IPS-15b (cell line): ENCODE data around the gene ADH4.

Experiments used
- H3K27me3 ChIP-seq: one replicate; pipeline ENCODE4 v1.6.1; 2013; ENCODE audit warnings: low read length; ENCODE audit not compliant: control insufficient read depth, insufficient read depth
- H3K36me3 ChIP-seq: one replicate; pipeline ENCODE4 v1.6.1; 2013; ENCODE audit warnings: low read length; ENCODE audit not compliant: control insufficient read depth, insufficient read depth
- H3K4me1 ChIP-seq: one replicate; pipeline ENCODE4 v1.6.1; 2013; ENCODE audit warnings: mild to moderate bottlenecking, low read length; ENCODE audit not compliant: control insufficient read depth, insufficient read depth
- H3K4me3 ChIP-seq: one replicate; pipeline ENCODE4 v1.5.1; 2013; ENCODE audit warnings: low read depth, low read length
- H3K9ac ChIP-seq: one replicate; pipeline ENCODE4 v1.6.1; 2013; ENCODE audit warnings: low read depth, mild to moderate bottlenecking, low read length
- H3K9me3 ChIP-seq: one replicate; pipeline ENCODE4 v1.6.1; 2013; ENCODE audit warnings: mild to moderate bottlenecking, low read length; ENCODE audit not compliant: control insufficient read depth, insufficient read depth

ADH4 gene

GRCh38 chr4:99077177-99077576 is 66.9 kb downstream of the ADH4 start:
- no peak overlapping the region for H3K9ac ChIP-seq
- H3K4me3 ChIP-seq = no peak overlapping the region
- H3K27me3 ChIP-seq = no peaks in the 10 kb centered on the region
- peaks cover 28% of the 10 kb centered on the region for H3K36me3 ChIP-seq
- H3K9me3 ChIP-seq = no peaks in the 10 kb centered on the region
- H3K4me1 ChIP-seq = no peaks in the 10 kb centered on the region

- Histone ChIP-seq H3K36me3 (peaks cover 34% of the 10 kb centered on the region), H3K9me3 (no peaks in the 10 kb centered on the region), H3K4me3 (no peak overlapping the region), H3K4me1 (no peaks in the 10 kb centered on the region), H3K9ac (no peak overlapping the region), H3K27me3 (no peaks in the 10 kb centered on the region)
Measured at GRCh38 chr4:99076292-99076976, 67.7 kb downstream of the ADH4 start.

GRCh38 chr4:99074816-99075215 is 69.3 kb downstream of the ADH4 start:
- H3K9ac ChIP-seq = no peak overlapping the region
- no peaks in the 10 kb centered on the region for H3K4me1 ChIP-seq
- H3K27me3 ChIP-seq = no peaks in the 10 kb centered on the region
- no peak overlapping the region for H3K4me3 ChIP-seq
- peaks cover 29% of the 10 kb centered on the region for H3K36me3 ChIP-seq
- H3K9me3 ChIP-seq = no peaks in the 10 kb centered on the region
